OCI-LY1 (cell line): ENCODE measurements around the gene DAZL.

Source experiments
- H2AFZ ChIP-seq: fragments of 200-600 bp; sonication (generic), shearing (Covaris generic); 2 replicates; pipeline ENCODE4 v1.6.0; 2014; ENCODE audit warnings: antibody characterized with exemption, mild to moderate bottlenecking, low read length
- H3F3A ChIP-seq: fragments of 200-600 bp; sonication (generic), shearing (Covaris generic); 2 replicates; pipeline ENCODE4 v1.6.0; 2014; ENCODE audit warnings: mild to moderate bottlenecking, antibody characterized with exemption, low read length, moderate library complexity; ENCODE audit not compliant: insufficient read depth
- H3K27ac ChIP-seq: fragments of 200-600 bp; sonication (generic); 2 replicates; pipeline ENCODE4 v1.5.1; 2014; ENCODE audit warnings: low read length, mixed run types, mild to moderate bottlenecking, low read depth; ENCODE audit not compliant: poor library complexity, severe bottlenecking
- H3K27me3 ChIP-seq: fragments of 200-600 bp; sonication (generic); 2 replicates; pipeline ENCODE4 v1.6.0; 2014; ENCODE audit warnings: antibody characterized with exemption, mild to moderate bottlenecking, low read length, moderate library complexity; ENCODE audit not compliant: insufficient read depth
- H3K36me3 ChIP-seq: fragments of 200-600 bp; sonication (generic); 2 replicates; pipeline ENCODE4 v1.6.1; 2014; ENCODE audit warnings: mild to moderate bottlenecking, antibody characterized with exemption, low read length, moderate library complexity, mixed read lengths; ENCODE audit not compliant: insufficient read depth
- H3K4me1 ChIP-seq: fragments of 200-600 bp; sonication (generic); 2 replicates; pipeline ENCODE4 v1.5.1; 2014; ENCODE audit warnings: mild to moderate bottlenecking, low read length, moderate library complexity; ENCODE audit not compliant: insufficient read depth, severe bottlenecking
- H3K4me2 ChIP-seq: fragments of 200-600 bp; sonication (generic), shearing (Covaris generic); 2 replicates; pipeline ENCODE4 v1.6.1; 2014; ENCODE audit warnings: low read length
- H3K4me3 ChIP-seq: fragments of 200-600 bp; sonication (generic); 2 replicates; pipeline ENCODE4 v1.5.1; 2014; ENCODE audit warnings: low read length, low read depth, mild to moderate bottlenecking, mixed read lengths; ENCODE audit not compliant: poor library complexity, severe bottlenecking
- H3K79me2 ChIP-seq: fragments of 200-600 bp; shearing (Covaris generic); 2 replicates; pipeline ENCODE4 v1.6.1; 2016; ENCODE audit warnings: mixed run types, low read length, mixed read lengths; ENCODE audit not compliant: insufficient read depth
- H3K9ac ChIP-seq: fragments of 200-600 bp; sonication (generic), shearing (Covaris generic); 2 replicates; pipeline ENCODE4 v1.6.1; 2014; ENCODE audit warnings: mild to moderate bottlenecking, low read length, mixed read lengths
- H3K9me2 ChIP-seq: fragments of 200-600 bp; sonication (generic), shearing (Covaris generic); 2 replicates; pipeline ENCODE4 v1.6.1; 2014; ENCODE audit warnings: low read depth, mild to moderate bottlenecking, low read length, mixed read lengths
- H3K9me3 ChIP-seq: fragments of 200-600 bp; shearing (Covaris generic); 2 replicates; pipeline ENCODE4 v1.6.1; 2014; ENCODE audit warnings: low read length, mixed read lengths
- H4K20me1 ChIP-seq: fragments of 200-600 bp; sonication (generic), shearing (Covaris generic); 2 replicates; pipeline ENCODE4 v1.6.0; 2016; ENCODE audit warnings: mild to moderate bottlenecking, low read length; ENCODE audit not compliant: insufficient read depth
- EZH2 ChIP-seq: fragments of 200-600 bp; sonication (generic), shearing (Covaris generic); IDR thresholded peaks from 2 replicates; pipeline ENCODE4 v1.8.0; 2017; ENCODE audit warnings: borderline replicate concordance, mixed run types, mild to moderate bottlenecking, antibody characterized with exemption, low read length, moderate library complexity, mixed read lengths
- TF ChIP-seq, protein P1 (sequence below): fragments of 200-600 bp; sonication (generic), shearing (Covaris generic); IDR thresholded peaks from 2 replicates; pipeline ENCODE4 v1.5.1; 2017; ENCODE audit warnings: mild to moderate bottlenecking, antibody characterized with exemption, low read length, moderate library complexity, mixed read lengths

Gene DAZL

DNA sequence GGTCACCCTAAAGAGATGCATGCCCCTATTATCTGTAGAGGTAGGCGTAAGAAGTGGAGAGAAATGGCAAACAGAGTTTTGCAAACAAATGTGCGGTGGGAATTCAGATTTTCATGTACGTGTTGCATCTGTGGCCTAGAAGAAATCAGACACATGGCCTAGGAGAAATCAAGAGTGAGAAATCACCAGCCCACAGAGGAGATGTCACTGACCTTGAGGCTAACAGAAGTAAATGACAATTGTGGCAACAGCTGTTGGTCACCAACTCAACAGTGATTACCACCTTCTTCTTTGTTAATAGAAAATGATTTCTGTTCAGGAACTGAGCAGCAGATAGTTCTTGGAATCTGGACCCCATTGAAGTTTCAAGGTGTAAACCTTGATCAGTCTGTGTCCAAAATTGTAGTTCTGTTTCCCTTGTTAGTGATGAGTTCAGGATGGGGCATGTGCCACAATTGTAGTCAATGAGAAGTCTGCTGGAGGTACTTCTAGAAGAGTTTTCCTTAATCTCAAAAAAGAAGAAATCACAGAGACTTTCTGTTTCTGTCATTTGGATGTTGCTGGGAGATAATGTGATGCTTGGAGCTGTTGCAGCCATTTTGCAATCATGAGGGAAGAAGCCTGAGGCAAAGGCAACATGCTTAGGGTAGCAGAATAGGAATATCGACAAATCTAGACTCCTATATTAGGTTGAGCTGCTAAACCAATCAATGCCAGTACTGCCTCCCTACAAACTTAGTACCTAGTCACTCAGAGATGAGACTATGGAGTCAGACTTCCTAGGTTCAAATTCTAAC, 57.5 kb downstream of the DAZL start:
- Histone ChIP-seq H3K4me2 (no peak overlapping the region), H3F3A (no peaks in the 10 kb centered on the region), H3K79me2 (no peaks in the 10 kb centered on the region), H2AFZ (no peak overlapping the region), H3K9ac (no peak overlapping the region), H3K27ac (no peak overlapping the region), H3K4me1 (peaks cover 25% of the 10 kb centered on the region), H3K9me2 (no peaks in the 10 kb centered on the region), H3K9me3 (no peaks in the 10 kb centered on the region), H3K27me3 (no peaks in the 10 kb centered on the region), H4K20me1 (no peaks in the 10 kb centered on the region), H3K36me3 (no peaks in the 10 kb centered on the region), H3K4me3 (no peak overlapping the region)
- TF ChIP-seq EZH2: no peak
- TF ChIP-seq, protein P1, sequence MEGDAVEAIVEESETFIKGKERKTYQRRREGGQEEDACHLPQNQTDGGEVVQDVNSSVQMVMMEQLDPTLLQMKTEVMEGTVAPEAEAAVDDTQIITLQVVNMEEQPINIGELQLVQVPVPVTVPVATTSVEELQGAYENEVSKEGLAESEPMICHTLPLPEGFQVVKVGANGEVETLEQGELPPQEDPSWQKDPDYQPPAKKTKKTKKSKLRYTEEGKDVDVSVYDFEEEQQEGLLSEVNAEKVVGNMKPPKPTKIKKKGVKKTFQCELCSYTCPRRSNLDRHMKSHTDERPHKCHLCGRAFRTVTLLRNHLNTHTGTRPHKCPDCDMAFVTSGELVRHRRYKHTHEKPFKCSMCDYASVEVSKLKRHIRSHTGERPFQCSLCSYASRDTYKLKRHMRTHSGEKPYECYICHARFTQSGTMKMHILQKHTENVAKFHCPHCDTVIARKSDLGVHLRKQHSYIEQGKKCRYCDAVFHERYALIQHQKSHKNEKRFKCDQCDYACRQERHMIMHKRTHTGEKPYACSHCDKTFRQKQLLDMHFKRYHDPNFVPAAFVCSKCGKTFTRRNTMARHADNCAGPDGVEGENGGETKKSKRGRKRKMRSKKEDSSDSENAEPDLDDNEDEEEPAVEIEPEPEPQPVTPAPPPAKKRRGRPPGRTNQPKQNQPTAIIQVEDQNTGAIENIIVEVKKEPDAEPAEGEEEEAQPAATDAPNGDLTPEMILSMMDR: no peak

DNA sequence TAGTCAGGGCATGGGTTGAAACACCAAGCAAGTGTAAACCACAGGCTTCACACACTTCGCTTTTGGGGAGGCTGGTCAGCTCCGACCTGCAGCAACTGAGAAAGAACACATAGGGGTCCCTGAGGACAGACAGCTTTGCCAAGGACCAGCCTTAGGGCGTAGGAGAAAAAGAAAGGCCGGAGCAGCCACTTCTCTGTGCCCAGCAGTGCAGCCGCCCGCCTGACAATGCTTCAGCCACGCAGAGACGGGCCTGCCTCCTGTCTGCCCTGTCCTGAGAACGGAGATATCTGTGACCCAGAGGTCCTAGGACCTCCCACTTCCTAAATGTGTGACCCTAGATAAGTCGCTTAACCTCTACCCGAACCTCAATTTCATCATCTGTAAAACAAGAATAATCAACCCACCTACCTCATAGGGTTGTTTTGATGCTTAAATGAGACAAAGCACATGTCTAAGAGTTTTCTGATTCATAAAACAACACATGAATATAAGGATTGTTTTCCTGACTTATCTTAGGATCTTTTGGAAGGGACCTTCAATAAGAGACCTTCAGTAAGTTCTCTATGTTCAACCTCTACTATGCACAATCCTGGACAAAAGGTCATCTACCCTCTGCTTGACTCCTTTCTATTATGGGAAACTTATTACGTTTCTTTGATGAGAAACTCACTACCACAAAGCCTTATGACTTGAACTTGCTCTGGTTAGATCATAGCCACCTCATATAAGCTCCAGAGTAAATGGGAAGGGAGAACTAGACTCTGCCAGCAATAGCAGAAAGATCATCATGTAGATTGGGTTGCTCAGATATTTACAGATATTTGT, 58.8 kb downstream of the DAZL start:
- peaks cover 25% of the 10 kb centered on the region for H3K4me1 ChIP-seq
- no peaks in the 10 kb centered on the region for H3K36me3 ChIP-seq
- H3K4me2 ChIP-seq: no peak overlapping the region
- H3K4me3 ChIP-seq: no peak overlapping the region
- no peaks in the 10 kb centered on the region for H3K27me3 ChIP-seq
- no peaks in the 10 kb centered on the region for H3K9me2 ChIP-seq
- no peaks in the 10 kb centered on the region for H3K79me2 ChIP-seq
- no peak overlapping the region for H3K9ac ChIP-seq
- H4K20me1 ChIP-seq: no peaks in the 10 kb centered on the region
- no peaks in the 10 kb centered on the region for H3F3A ChIP-seq
- H3K9me3 ChIP-seq: no peaks in the 10 kb centered on the region
- no peak overlapping the region for H2AFZ ChIP-seq
- H3K27ac ChIP-seq: no peak overlapping the region
- no peak for TF ChIP-seq EZH2
- TF ChIP-seq, protein P1: no peak

DNA sequence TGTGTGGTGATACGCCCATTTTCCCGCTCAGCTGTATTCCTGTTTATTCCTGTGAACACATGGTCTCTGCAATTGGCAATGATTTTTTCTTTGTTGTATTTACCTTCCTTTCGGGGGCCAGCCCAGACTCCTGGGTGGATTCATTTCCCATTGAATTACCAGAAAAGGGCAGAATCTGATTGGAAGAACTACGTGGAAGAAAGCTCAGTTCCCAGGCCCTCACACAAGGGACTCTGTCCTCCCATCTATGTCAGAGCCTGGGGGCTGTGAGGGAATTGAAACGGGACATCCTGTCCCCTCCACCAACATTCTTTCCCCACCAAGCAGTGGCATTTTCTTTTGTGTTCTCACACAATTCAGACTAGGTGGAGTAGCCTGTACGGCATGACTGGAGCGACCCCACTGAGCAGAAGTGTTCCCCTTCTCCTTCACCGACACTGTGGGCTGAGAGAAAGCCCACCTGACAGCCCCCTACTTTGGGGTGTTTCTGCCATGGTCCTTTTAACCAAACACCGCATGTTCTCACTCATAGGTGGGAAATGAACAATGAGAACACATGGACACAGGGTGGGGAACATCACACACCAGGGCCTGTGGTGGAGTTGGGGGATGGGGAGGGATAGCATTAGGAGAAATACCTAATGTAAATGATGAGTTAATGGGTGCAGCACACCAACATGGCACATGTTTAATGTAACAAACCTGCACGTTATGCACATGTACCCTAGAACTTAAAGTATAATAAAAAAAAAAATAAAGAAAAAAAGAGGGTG, 59.6 kb downstream of the DAZL start:
- Histone ChIP-seq H3K9me2 (no peaks in the 10 kb centered on the region), H3K9me3 (no peaks in the 10 kb centered on the region), H2AFZ (no peak overlapping the region), H3K27me3 (no peaks in the 10 kb centered on the region), H3K9ac (no peak overlapping the region), H3K4me3 (no peak overlapping the region), H3K36me3 (no peaks in the 10 kb centered on the region), H3K27ac (no peak overlapping the region), H3K4me1 (peaks cover 19% of the 10 kb centered on the region), H4K20me1 (no peaks in the 10 kb centered on the region), H3K79me2 (no peaks in the 10 kb centered on the region), H3K4me2 (no peak overlapping the region), H3F3A (no peaks in the 10 kb centered on the region)
- TF ChIP-seq, protein P1: no peak
- TF ChIP-seq EZH2: no peak
